H9 (cell line): ENCODE data around the gene FGFR4. TPM values are rescaled to one million over a fixed set of nuclear protein-coding genes. Genes with fewer than 3 reads are reported as not detected.

Experiments used
- DNase-seq: peaks from one replicate; pipeline ENCODE4 v3.0.0-alpha.2; 2017
- H2AFZ ChIP-seq: one replicate; pipeline ENCODE4 v1.6.1; 2013; ENCODE audit warnings: mild to moderate bottlenecking, low read length, control low read depth, moderate library complexity
- H2AK5ac ChIP-seq: 2 replicates; pipeline ENCODE4 v1.6.1; 2013; ENCODE audit warnings: low read length, control low read depth, mixed read lengths; ENCODE audit not compliant: insufficient read length
- H2BK120ac ChIP-seq: one replicate; pipeline ENCODE4 v1.6.1; 2013; ENCODE audit warnings: low read depth, mild to moderate bottlenecking, low read length, control low read depth, inconsistent platforms; ENCODE audit not compliant: poor library complexity, severe bottlenecking
- H2BK12ac ChIP-seq: 2 replicates; pipeline ENCODE4 v1.6.1; 2013; ENCODE audit warnings: low read length, control low read depth, mixed read lengths, low read depth; ENCODE audit not compliant: insufficient read length
- H2BK15ac ChIP-seq: 2 replicates; pipeline ENCODE4 v1.6.1; 2013; ENCODE audit warnings: low read depth, low read length, control low read depth
- H2BK20ac ChIP-seq: one replicate; pipeline ENCODE4 v1.6.1; 2013; ENCODE audit warnings: low read depth, mild to moderate bottlenecking, low read length, control low read depth, inconsistent platforms; ENCODE audit not compliant: poor library complexity, severe bottlenecking
- H2BK5ac ChIP-seq: 2 replicates; pipeline ENCODE4 v1.6.1; 2013; ENCODE audit warnings: low read length, control low read depth, mixed read lengths; ENCODE audit not compliant: insufficient read length
- H3K14ac ChIP-seq: 2 replicates; pipeline ENCODE4 v1.6.1; 2013; ENCODE audit warnings: low read length, control low read depth; ENCODE audit not compliant: insufficient read depth
- H3K18ac ChIP-seq: 2 replicates; pipeline ENCODE4 v1.6.1; 2013; ENCODE audit warnings: low read depth, mild to moderate bottlenecking, mixed read lengths, low read length, control low read depth; ENCODE audit not compliant: insufficient read length
- H3K23ac ChIP-seq: 2 replicates; pipeline ENCODE4 v1.6.1; 2013; ENCODE audit warnings: low read length, control low read depth, mixed read lengths, low read depth; ENCODE audit not compliant: insufficient read length
- H3K23me2 ChIP-seq: 2 replicates; pipeline ENCODE4 v1.6.1; 2013; ENCODE audit warnings: low read depth, mild to moderate bottlenecking, mixed read lengths, low read length, control low read depth; ENCODE audit not compliant: insufficient read length, poor library complexity, severe bottlenecking
- H3K27ac ChIP-seq: 2 replicates; pipeline ENCODE4 v1.5.1; 2013; ENCODE audit warnings: low read length, control low read depth, mixed read lengths, low read depth; ENCODE audit not compliant: insufficient read length
- H3K27me3 ChIP-seq: 2 replicates; pipeline ENCODE4 v1.6.1; 2013; ENCODE audit warnings: low read length, control low read depth, inconsistent platforms; ENCODE audit not compliant: insufficient read depth
- H3K4ac ChIP-seq: 2 replicates; pipeline ENCODE4 v1.6.1; 2013; ENCODE audit warnings: low read depth, mild to moderate bottlenecking, control low read depth, inconsistent platforms, low read length, moderate library complexity
- H3K4me1 ChIP-seq: 2 replicates; pipeline ENCODE4 v1.6.1; 2013; ENCODE audit warnings: low read length, control low read depth, inconsistent platforms; ENCODE audit not compliant: insufficient read depth
- H3K4me2 ChIP-seq: 2 replicates; pipeline ENCODE4 v1.6.1; 2013; ENCODE audit warnings: low read length, control low read depth, mixed read lengths; ENCODE audit not compliant: insufficient read length, insufficient read depth
- H3K56ac ChIP-seq: 2 replicates; pipeline ENCODE4 v1.6.1; 2013; ENCODE audit warnings: low read depth, mild to moderate bottlenecking, mixed read lengths, low read length, control low read depth; ENCODE audit not compliant: insufficient read length
- H3K79me1 ChIP-seq: 2 replicates; pipeline ENCODE4 v1.6.1; 2013; ENCODE audit warnings: low read depth, mild to moderate bottlenecking, moderate library complexity, low read length, control low read depth, inconsistent platforms; ENCODE audit not compliant: insufficient read depth, poor library complexity, severe bottlenecking
- H3K79me2 ChIP-seq: 2 replicates; pipeline ENCODE4 v1.6.1; 2013; ENCODE audit warnings: low read length, control low read depth, inconsistent platforms; ENCODE audit not compliant: insufficient read depth
- H3K9ac ChIP-seq: 2 replicates; pipeline ENCODE4 v1.6.1; 2013; ENCODE audit warnings: low read length, control low read depth, mixed read lengths; ENCODE audit not compliant: insufficient read length; ENCODE audit errors: extremely low read depth
- H3K9me3 ChIP-seq: one replicate; pipeline ENCODE4 v1.6.1; 2013; ENCODE audit warnings: low read depth, low read length, inconsistent platforms; ENCODE audit not compliant: control insufficient read depth
- H3T11ph ChIP-seq: one replicate; pipeline ENCODE4 v1.6.1; 2013; ENCODE audit warnings: mild to moderate bottlenecking, low read length, control low read depth, inconsistent platforms
- H4K20me1 ChIP-seq: one replicate; pipeline ENCODE4 v1.6.1; 2013; ENCODE audit not compliant: control insufficient read depth, insufficient read length, insufficient read depth
- H4K5ac ChIP-seq: 2 replicates; pipeline ENCODE4 v1.6.1; 2013; ENCODE audit warnings: low read depth, mild to moderate bottlenecking, mixed read lengths, low read length, control low read depth; ENCODE audit not compliant: insufficient read length
- H4K8ac ChIP-seq: replicated peaks from 2 replicates; pipeline ENCODE4 v1.6.1; 2013; ENCODE audit warnings: low read length, control low read depth, mixed read lengths, low read depth; ENCODE audit not compliant: insufficient read length
- H4K91ac ChIP-seq: 2 replicates; pipeline ENCODE4 v1.6.1; 2013; ENCODE audit warnings: low read depth, mild to moderate bottlenecking, moderate library complexity, mixed read lengths, low read length, control low read depth; ENCODE audit not compliant: insufficient read length
- H3K27ac Mint-ChIP-seq, 3 experiments: 2 replicates in 2 of 3; 3 replicates in 1 of 3; pipeline ENCODE4 v1.8.0; 2020 to 2021; ENCODE audit warnings: mixed read lengths in 3 of 3, mild to moderate bottlenecking in 1 of 3, moderate library complexity in 1 of 3
- H3K27me3 Mint-ChIP-seq: 2 replicates; pipeline ENCODE4 v1.8.0; 2021; ENCODE audit warnings: low read depth, mild to moderate bottlenecking, moderate library complexity, mixed read lengths
- H3K36me3 Mint-ChIP-seq, 3 experiments: 2 replicates in 2 of 3; 3 replicates in 1 of 3; pipeline ENCODE4 v1.8.0; 2020 to 2021; ENCODE audit warnings: low read depth in 3 of 3, mixed read lengths in 3 of 3; ENCODE audit not compliant: insufficient read depth in 1 of 3
- H3K4me1 Mint-ChIP-seq, 2 experiments: 2 replicates each; pipeline ENCODE4 v1.8.0; 2020; ENCODE audit warnings: mixed read lengths in 2 of 2
- H3K4me3 Mint-ChIP-seq, 2 experiments: 2 replicates in 1 of 2; 3 replicates in 1 of 2; pipeline ENCODE4 v1.8.0; 2020 to 2021; ENCODE audit warnings: mild to moderate bottlenecking in 2 of 2, mixed read lengths in 2 of 2, moderate library complexity in 1 of 2
- H3K9me3 Mint-ChIP-seq, 2 experiments: 2 replicates in 1 of 2; 3 replicates in 1 of 2; pipeline ENCODE4 v1.8.0; 2020; ENCODE audit warnings: mild to moderate bottlenecking in 2 of 2, mixed read lengths in 2 of 2, moderate library complexity in 1 of 2
- WGBS: extraction: QIAGEN DNeasy Blood & Tissue Kit; methylation state at CpG from one replicate; pipeline ENCODE4 v1.1.7; 2013; ENCODE audit warnings: missing lambda C conversion rate, low lambda C conversion rate, mixed read lengths; ENCODE audit not compliant: insufficient read length; ENCODE audit errors: extremely low coverage; 5-methylcytosine and 5-hydroxymethylcytosine counted together
- total RNA-seq: library from RNA; stranded (reverse); gene quantifications from 2 replicates; pipeline ENCODE4 v1.2.1, GENCODE V29; 2021
- TF ChIP-seq, protein P1 (sequence below): fragments of 200-600 bp; sonication (generic); conservative IDR thresholded peaks from 3 replicates; pipeline ENCODE4 v1.8.0; 2021; ENCODE audit warnings: antibody characterized with exemption, mild to moderate bottlenecking

FGFR4 gene
- total RNA-seq, 1 experiment from 2014 or later, result 52.8 TPM

GRCh38 chr5:177091232-177091631, 4.5 kb downstream of the FGFR4 start:
- Histone ChIP-seq H4K8ac (no peak overlapping the region), H3K4me2 (no peak overlapping the region), H3K56ac (no peak overlapping the region), H2BK5ac (no peak overlapping the region), H4K20me1 (no peaks in the 10 kb centered on the region), H3K18ac (no peak overlapping the region), H3K4me1 (peaks cover under 1% of the 10 kb centered on the region; the same call in 1 of the 2 replicates), H3K27ac (no peak overlapping the region), H2BK20ac (no peak overlapping the region), H3K27me3 (no peaks in the 10 kb centered on the region), H3K9me3 (no peaks in the 10 kb centered on the region), H4K91ac (no peak overlapping the region), H2BK12ac (no peak overlapping the region), H2AK5ac (no peak overlapping the region), H3K23ac (no peak overlapping the region), H3K4ac (no peak overlapping the region), H3K79me1 (no peaks in the 10 kb centered on the region), H3T11ph (no peak overlapping the region), H3K14ac (no peak overlapping the region), H2AFZ (no peak overlapping the region), H3K23me2 (no peaks in the 10 kb centered on the region), H3K79me2 (peaks cover 4% of the 10 kb centered on the region; the same call in 1 of the 2 replicates), H4K5ac (no peak overlapping the region), H2BK15ac (no peak overlapping the region), H2BK120ac (no peak overlapping the region), H3K9ac (no peak overlapping the region)
- Mint-ChIP-seq H3K4me1 (peaks cover 13 to 18% of the 10 kb centered on the region in 2 experiments), H3K36me3 (peaks cover 29 to 60% (median 50%) of the 10 kb centered on the region in 3 experiments; a peak in 6 of 7 replicates), H3K4me3 (no peak overlapping the region), H3K9me3 (no peaks in the 10 kb centered on the region; a peak in 1 of 5 replicates), H3K27me3 (no peaks in the 10 kb centered on the region; the same call in 1 of the 2 replicates), H3K27ac (no peak overlapping the region)
- no CpG with 5 or more reads among the region's 3 CpGs for WGBS
- TF ChIP-seq, protein P1, sequence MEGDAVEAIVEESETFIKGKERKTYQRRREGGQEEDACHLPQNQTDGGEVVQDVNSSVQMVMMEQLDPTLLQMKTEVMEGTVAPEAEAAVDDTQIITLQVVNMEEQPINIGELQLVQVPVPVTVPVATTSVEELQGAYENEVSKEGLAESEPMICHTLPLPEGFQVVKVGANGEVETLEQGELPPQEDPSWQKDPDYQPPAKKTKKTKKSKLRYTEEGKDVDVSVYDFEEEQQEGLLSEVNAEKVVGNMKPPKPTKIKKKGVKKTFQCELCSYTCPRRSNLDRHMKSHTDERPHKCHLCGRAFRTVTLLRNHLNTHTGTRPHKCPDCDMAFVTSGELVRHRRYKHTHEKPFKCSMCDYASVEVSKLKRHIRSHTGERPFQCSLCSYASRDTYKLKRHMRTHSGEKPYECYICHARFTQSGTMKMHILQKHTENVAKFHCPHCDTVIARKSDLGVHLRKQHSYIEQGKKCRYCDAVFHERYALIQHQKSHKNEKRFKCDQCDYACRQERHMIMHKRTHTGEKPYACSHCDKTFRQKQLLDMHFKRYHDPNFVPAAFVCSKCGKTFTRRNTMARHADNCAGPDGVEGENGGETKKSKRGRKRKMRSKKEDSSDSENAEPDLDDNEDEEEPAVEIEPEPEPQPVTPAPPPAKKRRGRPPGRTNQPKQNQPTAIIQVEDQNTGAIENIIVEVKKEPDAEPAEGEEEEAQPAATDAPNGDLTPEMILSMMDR, result no peak
- DNase-seq, result no peak
